Stimulated activated naive CD8-positive, alpha-beta T cell treated with anti-CD3 and anti-CD28 coated beads, Interleukin-15, Interleukin-2, amounts not matched to agents 100 ng/mL and 50 ng/mL, for 24 hours (primary cell): Measurements from ENCODE around the gene AP1G2.

Source experiments
- H3K27ac Mint-ChIP-seq: one replicate; pipeline ENCODE4 v1.8.0; 2021; ENCODE audit warnings: mild to moderate bottlenecking, mixed read lengths
- H3K27me3 Mint-ChIP-seq: one replicate; pipeline ENCODE4 v1.8.0; 2021; ENCODE audit warnings: mixed read lengths
- H3K36me3 Mint-ChIP-seq: one replicate; pipeline ENCODE4 v1.8.0; 2021; ENCODE audit warnings: low read depth, mixed read lengths
- H3K4me1 Mint-ChIP-seq: one replicate; pipeline ENCODE4 v1.8.0; 2021; ENCODE audit warnings: low read depth, mixed read lengths
- H3K4me3 Mint-ChIP-seq: one replicate; pipeline ENCODE4 v1.8.0; 2021; ENCODE audit warnings: mild to moderate bottlenecking, mixed read lengths
- H3K9me3 Mint-ChIP-seq: one replicate; pipeline ENCODE4 v1.8.0; 2021; ENCODE audit warnings: mixed read lengths

Gene AP1G2

GRCh38 chr14:23569443-23570151 lies 2.0 kb upstream of the AP1G2 start:
- Mint-ChIP-seq H3K36me3 (peaks cover 17% of the 10 kb centered on the region), H3K9me3 (no peaks in the 10 kb centered on the region), H3K27ac (no peak overlapping the region), H3K4me1 (peaks cover 26% of the 10 kb centered on the region), H3K27me3 (peaks cover 14% of the 10 kb centered on the region), H3K4me3 (no peak overlapping the region)

GRCh38 chr14:23568600-23569331 lies 1.2 kb upstream of the AP1G2 start:
- Mint-ChIP-seq H3K4me3 (peak overlapping the region; percentile 100), H3K4me1 (peaks cover 26% of the 10 kb centered on the region), H3K9me3 (no peaks in the 10 kb centered on the region), H3K27ac (peak overlapping the region; percentile 100), H3K27me3 (peaks cover 10% of the 10 kb centered on the region), H3K36me3 (peaks cover 23% of the 10 kb centered on the region)

- peaks cover 7% of the 10 kb centered on the region for H3K27me3 Mint-ChIP-seq
- peaks cover 26% of the 10 kb centered on the region for H3K4me1 Mint-ChIP-seq
- peaks cover 23% of the 10 kb centered on the region for H3K36me3 Mint-ChIP-seq
- H3K27ac Mint-ChIP-seq = peak overlapping the region; percentile 100
- H3K9me3 Mint-ChIP-seq = no peaks in the 10 kb centered on the region
- H3K4me3 Mint-ChIP-seq = peak overlapping the region; percentile 100
Observed at GRCh38 chr14:23568021-23568599, 519 bp upstream of the AP1G2 start.

DNA sequence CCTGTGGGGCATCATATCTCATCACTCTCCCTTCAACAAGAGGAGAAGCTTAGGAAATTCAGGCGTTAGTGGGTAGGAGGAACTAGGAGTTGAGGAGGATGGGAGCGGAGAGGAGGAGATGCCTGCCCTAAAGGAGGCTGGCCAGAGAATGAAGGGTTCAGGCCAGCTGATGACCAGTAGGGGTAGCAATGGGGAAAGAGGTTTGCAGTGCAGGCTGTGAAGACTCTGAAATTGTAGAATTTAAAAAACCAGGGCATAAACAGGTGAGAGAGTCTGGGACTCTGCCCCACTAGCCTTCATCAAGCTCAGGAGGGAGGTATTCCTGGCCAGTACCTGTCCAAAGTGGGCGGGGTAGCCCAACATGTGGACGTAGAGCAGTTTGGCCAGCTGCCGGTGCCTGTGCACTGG lies 809 bp downstream of the AP1G2 start:
- Mint-ChIP-seq H3K9me3 (no peaks in the 10 kb centered on the region), H3K4me1 (peaks cover 33% of the 10 kb centered on the region), H3K27me3 (no peaks in the 10 kb centered on the region), H3K4me3 (peak overlapping the region; percentile 100), H3K27ac (peak overlapping the region; percentile 100), H3K36me3 (peaks cover 31% of the 10 kb centered on the region)

GRCh38 chr14:23566112-23566777 lies 1.3 kb downstream of the AP1G2 start:
- Mint-ChIP-seq H3K27ac (peak overlapping the region; percentile 100), H3K27me3 (no peaks in the 10 kb centered on the region), H3K9me3 (no peaks in the 10 kb centered on the region), H3K36me3 (peaks cover 36% of the 10 kb centered on the region), H3K4me3 (peak overlapping the region; percentile 100), H3K4me1 (peaks cover 36% of the 10 kb centered on the region)

DNA sequence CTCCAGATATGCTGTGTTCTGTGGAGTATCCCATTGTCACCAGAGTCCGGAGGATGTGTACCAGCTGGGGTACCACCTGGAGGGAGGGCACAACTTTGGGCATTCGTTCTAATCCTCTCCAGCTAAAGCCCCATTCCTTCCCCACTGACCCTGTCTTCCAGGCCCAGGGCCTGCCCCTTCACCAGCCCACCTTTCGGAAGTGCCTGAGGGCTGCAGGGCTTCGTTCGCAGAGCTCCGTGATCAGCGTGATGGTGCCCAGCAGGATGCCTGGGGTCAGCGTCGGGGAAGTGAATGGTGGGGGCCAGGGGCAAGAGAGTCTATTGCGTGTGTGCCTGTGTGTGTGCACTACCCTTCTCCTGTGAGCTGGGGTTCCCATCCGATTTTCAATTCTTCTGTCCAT lies 2.0 kb downstream of the AP1G2 start:
- no peak overlapping the region for H3K27ac Mint-ChIP-seq
- peaks cover 41% of the 10 kb centered on the region for H3K4me1 Mint-ChIP-seq
- H3K27me3 Mint-ChIP-seq = no peaks in the 10 kb centered on the region
- peaks cover 36% of the 10 kb centered on the region for H3K36me3 Mint-ChIP-seq
- no peak overlapping the region for H3K4me3 Mint-ChIP-seq
- no peaks in the 10 kb centered on the region for H3K9me3 Mint-ChIP-seq

GRCh38 chr14:23564876-23565275 lies 2.7 kb downstream of the AP1G2 start:
- H3K4me1 Mint-ChIP-seq = peaks cover 48% of the 10 kb centered on the region
- no peak overlapping the region for H3K27ac Mint-ChIP-seq
- no peaks in the 10 kb centered on the region for H3K27me3 Mint-ChIP-seq
- H3K9me3 Mint-ChIP-seq = no peaks in the 10 kb centered on the region
- H3K4me3 Mint-ChIP-seq = no peak overlapping the region
- peaks cover 42% of the 10 kb centered on the region for H3K36me3 Mint-ChIP-seq

DNA sequence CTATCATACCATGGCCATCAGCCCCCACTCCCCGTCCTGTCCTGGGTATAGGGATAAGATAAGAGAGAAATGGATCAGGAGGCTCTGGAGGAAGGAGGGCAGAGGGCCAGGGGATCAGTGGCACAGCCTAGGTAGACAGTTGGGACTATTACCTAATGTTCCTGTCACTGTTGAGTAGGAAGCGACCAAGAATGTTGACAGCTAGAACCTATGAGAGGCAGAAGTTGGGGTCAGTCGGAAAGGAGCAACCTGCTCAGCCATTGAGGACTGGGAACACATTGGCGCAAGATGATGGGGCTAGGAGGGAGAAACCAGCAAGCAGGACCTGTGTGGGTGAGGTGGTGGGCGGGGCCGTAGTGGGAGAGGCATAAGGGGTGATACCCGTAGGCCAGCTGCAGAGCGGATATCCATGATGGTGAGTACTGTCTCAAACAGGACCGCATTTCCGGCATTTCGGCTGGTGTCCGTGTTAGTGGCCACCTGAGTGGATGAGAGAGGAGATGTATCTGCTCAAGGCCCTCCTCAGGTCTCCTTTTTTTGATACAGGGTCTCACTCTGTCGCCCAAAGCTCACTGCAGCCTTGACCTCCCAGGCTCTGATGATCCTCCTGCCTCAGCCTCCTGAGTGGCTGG lies 3.3 kb downstream of the AP1G2 start:
- Mint-ChIP-seq H3K4me3 (no peak overlapping the region), H3K27me3 (no peaks in the 10 kb centered on the region), H3K27ac (no peak overlapping the region), H3K9me3 (no peaks in the 10 kb centered on the region), H3K36me3 (peaks cover 48% of the 10 kb centered on the region), H3K4me1 (peaks cover 54% of the 10 kb centered on the region)

DNA sequence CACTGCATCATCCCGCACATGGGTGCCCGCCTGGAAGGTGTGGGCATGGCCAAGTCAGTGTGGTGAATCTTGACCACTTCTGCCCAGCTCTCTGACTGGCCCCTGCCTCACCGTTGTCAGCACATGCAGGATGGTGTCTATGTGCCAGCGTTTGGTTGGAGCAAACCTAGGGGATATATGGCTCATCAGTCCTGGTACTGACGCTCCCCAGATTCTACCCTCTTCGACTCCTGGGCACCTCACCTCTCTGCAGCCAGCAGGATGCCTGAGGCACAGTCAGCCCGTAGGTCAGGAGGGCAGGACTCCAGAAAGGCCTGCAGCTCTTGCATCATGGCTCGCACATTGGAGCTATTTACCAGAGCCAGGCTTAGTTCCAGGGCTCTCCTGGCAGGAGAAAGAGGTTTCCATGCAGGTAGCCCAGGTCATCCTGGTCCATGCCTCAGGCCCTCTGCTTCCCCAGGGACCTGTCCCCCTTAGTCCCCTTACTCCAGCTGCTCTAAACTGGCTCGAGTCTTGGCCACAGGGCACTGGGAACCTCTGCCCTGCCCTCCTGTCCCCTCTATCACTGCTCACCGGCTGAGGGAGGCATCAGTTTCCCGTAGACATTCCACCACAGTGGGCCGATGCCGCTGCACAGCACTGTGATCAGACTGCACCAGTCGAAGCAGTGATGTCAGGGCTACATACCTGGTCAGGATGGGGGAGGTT lies 4.0 kb downstream of the AP1G2 start:
- Mint-ChIP-seq H3K4me1 (peaks cover 55% of the 10 kb centered on the region), H3K27me3 (no peaks in the 10 kb centered on the region), H3K4me3 (no peak overlapping the region), H3K9me3 (no peaks in the 10 kb centered on the region), H3K27ac (no peak overlapping the region), H3K36me3 (peaks cover 50% of the 10 kb centered on the region)

DNA sequence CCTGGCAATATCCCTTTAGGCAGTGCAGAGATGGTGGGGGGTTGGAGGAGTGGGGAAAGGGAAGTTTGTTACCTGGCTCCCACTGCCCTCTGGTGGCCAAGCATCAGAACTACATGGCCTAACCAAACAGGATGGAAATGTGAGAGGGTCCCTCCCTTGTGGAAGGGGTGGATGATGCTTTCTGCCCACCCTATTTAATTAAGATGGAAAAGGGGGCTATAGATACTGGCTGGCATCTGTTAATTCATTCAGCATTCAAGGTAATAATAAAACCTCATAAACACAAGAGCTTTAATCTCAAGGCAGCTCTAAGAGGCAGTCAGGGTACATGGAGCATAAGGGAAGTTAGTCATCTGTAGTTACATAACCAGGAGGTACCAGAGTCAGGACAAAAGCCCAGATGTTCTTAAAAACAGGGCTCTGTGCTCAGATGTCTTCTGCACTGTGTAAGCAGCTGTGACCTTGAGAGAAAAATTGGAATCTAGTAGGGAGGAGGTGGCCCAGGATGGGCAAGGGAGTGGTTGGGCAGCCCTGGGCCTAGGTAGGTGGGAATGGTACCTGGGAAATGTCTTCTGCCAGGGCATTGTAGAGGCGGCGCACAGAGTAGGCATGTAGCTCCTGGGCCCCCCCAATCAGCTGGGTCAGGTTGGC lies 4.6 kb downstream of the AP1G2 start:
- H3K36me3 Mint-ChIP-seq = peaks cover 53% of the 10 kb centered on the region
- peaks cover 53% of the 10 kb centered on the region for H3K4me1 Mint-ChIP-seq
- peak overlapping the region; percentile 24 for H3K27ac Mint-ChIP-seq
- no peak overlapping the region for H3K4me3 Mint-ChIP-seq
- no peaks in the 10 kb centered on the region for H3K27me3 Mint-ChIP-seq
- no peaks in the 10 kb centered on the region for H3K9me3 Mint-ChIP-seq

GRCh38 chr14:23561873-23562821 lies 5.4 kb downstream of the AP1G2 start:
- Mint-ChIP-seq H3K27ac (peak overlapping the region; percentile 29), H3K36me3 (peaks cover 54% of the 10 kb centered on the region), H3K4me3 (no peak overlapping the region), H3K4me1 (peaks cover 54% of the 10 kb centered on the region), H3K9me3 (no peaks in the 10 kb centered on the region), H3K27me3 (no peaks in the 10 kb centered on the region)

DNA sequence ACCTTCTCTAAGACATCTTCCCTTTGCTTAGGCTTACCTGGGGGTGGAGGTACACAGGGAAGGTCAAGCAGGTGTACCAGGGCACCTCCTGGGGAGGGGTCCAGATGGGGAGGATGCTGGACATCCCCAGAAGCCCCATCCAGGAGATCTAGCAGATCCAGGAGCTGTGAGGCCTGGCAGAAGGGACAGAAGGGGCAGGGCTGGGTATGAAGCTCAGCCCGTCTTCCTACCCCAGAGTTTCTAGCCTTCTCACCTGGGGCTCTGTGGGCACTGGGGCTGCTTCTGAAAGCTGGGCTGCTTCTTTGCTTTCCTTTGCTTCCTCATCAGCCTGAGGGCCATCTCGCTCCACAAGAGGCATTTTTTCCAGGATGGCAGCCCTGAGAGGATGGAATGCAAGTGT lies 6.3 kb downstream of the AP1G2 start:
- Mint-ChIP-seq H3K36me3 (peaks cover 51% of the 10 kb centered on the region), H3K27ac (peak overlapping the region; percentile 29), H3K4me1 (peaks cover 55% of the 10 kb centered on the region), H3K27me3 (no peaks in the 10 kb centered on the region), H3K9me3 (no peaks in the 10 kb centered on the region), H3K4me3 (no peak overlapping the region)

- Mint-ChIP-seq H3K9me3 (no peaks in the 10 kb centered on the region), H3K4me3 (no peak overlapping the region), H3K27ac (peak overlapping the region; percentile 88), H3K27me3 (no peaks in the 10 kb centered on the region), H3K4me1 (peaks cover 59% of the 10 kb centered on the region), H3K36me3 (peaks cover 45% of the 10 kb centered on the region)
Observed at GRCh38 chr14:23559926-23560520, 7.6 kb downstream of the AP1G2 start.
